K562 (cell line): ENCODE results near the gene TM9SF3.
"Not testable (repeated sequence)": the region's sequence is repeated elsewhere in the genome, so short reads cannot be mapped to it uniquely, and the experiment has no call there.

Source experiments
- CHCHD3 ChIP-seq: fragments of 250-450 bp; sonication (Bioruptor Pico); IDR thresholded peaks from 2 replicates; pipeline ENCODE4 v2.1.2; 2022; ENCODE audit warnings: mild to moderate bottlenecking
- CTCF ChIP-seq, 3 experiments: IDR thresholded peaks in 2 of 3; conservative IDR thresholded peaks in 1 of 3; 2 replicates each; pipeline ENCODE4 v1.5.1; 2011 to 2012; ENCODE audit warnings: low read length in 3 of 3, mild to moderate bottlenecking in 3 of 3, control low read depth in 2 of 3, improper control_type of control experiment in 1 of 3, inconsistent platforms in 1 of 3, low read depth in 1 of 3, mixed read lengths in 1 of 3, moderate library complexity in 1 of 3; ENCODE audit not compliant: insufficient read depth in 2 of 3
- FOXJ3 ChIP-seq: sonication (generic); formaldehyde crosslinking; IDR thresholded peaks from 2 replicates; pipeline ENCODE4 v1.4.0; 2020; ENCODE audit warnings: mild to moderate bottlenecking, missing genetic modification reagents
- HINFP ChIP-seq: fragments of 450-650 bp; conservative IDR thresholded peaks from 2 replicates; pipeline ENCODE4 v1.6.1; 2016; ENCODE audit warnings: missing genetic modification characterization, low read depth, mild to moderate bottlenecking, control low read depth, missing compliant biosample characterization
- L3MBTL2 ChIP-seq: fragments of 450-650 bp; IDR thresholded peaks from 2 replicates; pipeline ENCODE4 v1.6.1; 2016; ENCODE audit warnings: mild to moderate bottlenecking, moderate library complexity
- NFE2L1 ChIP-seq: fragments of 450-650 bp; IDR thresholded peaks from 2 replicates; pipeline ENCODE4 v1.6.1; 2016; ENCODE audit warnings: missing genetic modification characterization, low read depth, mild to moderate bottlenecking, missing compliant biosample characterization, moderate library complexity, borderline replicate concordance
- NFIC ChIP-seq: fragments of 450-650 bp; IDR thresholded peaks from 2 replicates; pipeline ENCODE4 v1.6.1; 2017; ENCODE audit warnings: mild to moderate bottlenecking, inconsistent platforms
- NR1H2 ChIP-seq: sonication (generic); formaldehyde crosslinking; IDR thresholded peaks from 2 replicates; pipeline ENCODE4 v1.4.0; 2020; ENCODE audit warnings: mild to moderate bottlenecking, missing genetic modification reagents
- RBBP5 ChIP-seq: fragments of 200-600 bp; sonication (generic); IDR thresholded peaks from 2 replicates; pipeline ENCODE4 v1.6.1; 2012; ENCODE audit warnings: borderline replicate concordance, mild to moderate bottlenecking, low read length, control low read depth, inconsistent platforms; ENCODE audit not compliant: insufficient read depth, poor library complexity, severe bottlenecking
- SMC3 ChIP-seq: conservative IDR thresholded peaks from 2 replicates; pipeline ENCODE4 v1.6.1; 2011; ENCODE audit warnings: low read depth, low read length, improper control_type of control experiment; ENCODE audit not compliant: insufficient read depth
- TEAD2 ChIP-seq: fragments of 450-650 bp; IDR thresholded peaks from 2 replicates; pipeline ENCODE4 v1.6.1; 2016; ENCODE audit warnings: missing genetic modification characterization, control low read depth, missing compliant biosample characterization
- ZBTB26 ChIP-seq: fragments of 450-650 bp; formaldehyde crosslinking; IDR thresholded peaks from 2 replicates; pipeline ENCODE4 v1.4.0; 2022; ENCODE audit warnings: missing genetic modification characterization
- ZBTB7A ChIP-seq: IDR thresholded peaks from 2 replicates; pipeline ENCODE4 v1.6.1; 2011; ENCODE audit warnings: low read depth, mild to moderate bottlenecking, low read length, moderate library complexity, borderline replicate concordance; ENCODE audit not compliant: control insufficient read depth

GRCh38 chr10:96574564-96574963, 12.2 kb downstream of the TM9SF3 start:
- TF ChIP-seq FOXJ3 (CRISPR knock-in tag); ZBTB7A; TEAD2 (tag); CHCHD3 (CRISPR knock-in tag); ZBTB26 (CRISPR knock-in tag); CTCF (IDR thresholded peaks at IDR 0.05 in 2 of 3, conservative IDR thresholded peaks at IDR 0.05 in 1 of 3; ENCODE audit: insufficient read depth in 2 of 3, low read depth in 1 of 3, low read length in 3 of 3); HINFP (tag); L3MBTL2; NR1H2 (CRISPR knock-in tag); RBBP5; SMC3; NFE2L1 (tag); NFIC: not testable (repeated sequence)
